Pancreas (tissue), 10 donors: ENCODE data around the gene MPND. TPM values are rescaled to one million over a fixed set of nuclear protein-coding genes. Genes with fewer than 3 reads are reported as not detected.

Experiments
- ATAC-seq, 4 donors: fragments of 200-7000 bp; cut with Tn5 transposase; one replicate each; pipeline versions ENCODE4 v1.8.0 to v1.9.1; 2020; ENCODE audit warnings: mild to moderate bottlenecking in 4 of 4, moderate library complexity in 4 of 4
- DNase-seq, 6 donors: peaks; one replicate each; pipeline ENCODE4 v3.0.0-alpha.2; 2020
- FAIRE-seq: peaks from 2 replicates; lab custom pipeline; 2012; peaks lifted over from hg19 to GRCh38; lab: Jason Lieb, UNC
- H3K27ac ChIP-seq, 4 donors: fragments of 200-600 bp; sonication (generic); 1 replicate in 3 of 4; 2 replicates in 1 of 4; pipeline versions ENCODE4 v1.5.0 to v1.8.0; 2020
- H3K27me3 ChIP-seq, 4 donors: fragments of 200-600 bp; one replicate each; pipeline ENCODE4 v1.8.0; 2021
- H3K36me3 ChIP-seq, 3 donors: fragments of 200-600 bp; sonication (generic) in 1 of 3; one replicate each; pipeline versions ENCODE4 v1.5.0 to v1.8.0; 2020 to 2021
- H3K4me1 ChIP-seq, 3 donors: fragments of 200-600 bp; one replicate each; pipeline ENCODE4 v1.8.0; 2021
- H3K4me3 ChIP-seq, 4 donors: fragments of 200-600 bp; sonication (generic) in 2 of 4; one replicate each; pipeline versions ENCODE4 v1.5.0 to v1.8.0; 2020 to 2021
- H3K9me3 ChIP-seq, 4 donors: fragments of 200-600 bp; one replicate each; pipeline ENCODE4 v1.8.0; 2021
- WGBS, 2 donors: extraction: QIAGEN DNeasy Blood & Tissue Kit; methylation state at CpG; one replicate each; pipeline ENCODE4 v1.1.7; 2013; 5-methylcytosine and 5-hydroxymethylcytosine counted together
- intact Hi-C, 3 donors: fragments of 100-400 bp; cut with DNase I; formaldehyde crosslinking; loops; one replicate each; pipeline versions ENCODE4 v1.11.1 to v1.14.2; 2022
- polyA plus RNA-seq, 2 donors: library from polyadenylated mRNA; stranded (reverse); fragments of 200-250 nt; gene quantifications; one replicate each; pipeline ENCODE4 v1.2.3, GENCODE V29; 2013
- total RNA-seq, 6 donors: library from RNA; stranded (reverse); fragmentation: NEBNext Ultra II Directional in 4 of 6; extraction: Animal tissue kit (Norgen Biotek cat#: 25700) in 4 of 6; gene quantifications; one replicate each; pipeline versions ENCODE4 v1.2.1 to v1.2.4, GENCODE V29; 2021 to 2023
- TF ChIP-seq, protein P1 (sequence below), 4 donors: fragments of 200-600 bp; sonication (generic) in 3 of 4; IDR thresholded peaks; one replicate each; pipeline versions ENCODE4 v1.5.0 to v1.8.0; 2021; ENCODE audit warnings: antibody characterized with exemption in 4 of 4
- donor health status: healthy with polysubstance abuse.
- donor health status: DM: no; HTN: no; CAD: no; lungs with moderate emphysema.
- donor health status: DM: no; HTN: no; CAD: no.
- donor health status: control.
- donor health status: control.
- donor health status: Bipolar disorder and iron deficiency.
- donor health status: DM: yes; HTN: yes; CAD: no.
- donor health status: DM: no; HTN: no; CAD: no.
- donor health status: DM: no; HTN: no; CAD: no.
- donor health status: DM: yes; HTN: yes; CAD: no.

The MPND gene
- total and polyA plus RNA-seq, 8 donors: 11.8 to 20.0 (median 16.2) TPM

DNA sequence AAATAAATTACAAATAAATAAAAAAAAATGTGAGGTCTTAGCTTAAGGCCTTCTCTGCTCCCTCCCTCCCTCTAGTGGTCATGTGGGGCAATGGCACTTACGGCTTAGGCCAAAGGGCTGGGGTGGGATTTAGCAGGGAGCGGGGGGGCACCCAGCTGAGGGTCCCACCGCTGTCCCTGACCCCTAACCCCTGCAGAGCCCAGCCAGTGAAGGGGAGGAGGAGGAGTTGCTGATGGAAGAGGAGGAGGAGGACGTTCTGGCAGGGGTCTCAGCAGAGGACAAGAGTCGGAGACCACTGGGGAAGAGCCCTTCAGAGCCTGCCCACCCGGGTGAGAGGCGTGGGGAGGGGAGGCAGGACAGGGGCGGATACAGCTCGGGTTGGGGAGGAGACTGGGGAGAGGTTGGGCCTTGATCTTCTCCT is 9.3 kb downstream of the MPND start:
- 25 to 31% methylated on average over 9 of the region's 9 CpGs for WGBS, 2 donors
- ATAC-seq: peak; percentile 52 to 82 (median 77)
- TF ChIP-seq, protein P1, sequence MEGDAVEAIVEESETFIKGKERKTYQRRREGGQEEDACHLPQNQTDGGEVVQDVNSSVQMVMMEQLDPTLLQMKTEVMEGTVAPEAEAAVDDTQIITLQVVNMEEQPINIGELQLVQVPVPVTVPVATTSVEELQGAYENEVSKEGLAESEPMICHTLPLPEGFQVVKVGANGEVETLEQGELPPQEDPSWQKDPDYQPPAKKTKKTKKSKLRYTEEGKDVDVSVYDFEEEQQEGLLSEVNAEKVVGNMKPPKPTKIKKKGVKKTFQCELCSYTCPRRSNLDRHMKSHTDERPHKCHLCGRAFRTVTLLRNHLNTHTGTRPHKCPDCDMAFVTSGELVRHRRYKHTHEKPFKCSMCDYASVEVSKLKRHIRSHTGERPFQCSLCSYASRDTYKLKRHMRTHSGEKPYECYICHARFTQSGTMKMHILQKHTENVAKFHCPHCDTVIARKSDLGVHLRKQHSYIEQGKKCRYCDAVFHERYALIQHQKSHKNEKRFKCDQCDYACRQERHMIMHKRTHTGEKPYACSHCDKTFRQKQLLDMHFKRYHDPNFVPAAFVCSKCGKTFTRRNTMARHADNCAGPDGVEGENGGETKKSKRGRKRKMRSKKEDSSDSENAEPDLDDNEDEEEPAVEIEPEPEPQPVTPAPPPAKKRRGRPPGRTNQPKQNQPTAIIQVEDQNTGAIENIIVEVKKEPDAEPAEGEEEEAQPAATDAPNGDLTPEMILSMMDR (IDR thresholded peaks at IDR 0.05): peak; percentile 69 to 90 (median 86)
- Histone ChIP-seq H3K36me3 (no peaks in the 10 kb centered on the region), H3K27ac (no peak overlapping the region), H3K4me3 (no peak overlapping the region), H3K4me1 (no peaks in the 10 kb centered on the region), H3K27me3 (no peaks in the 10 kb centered on the region), H3K9me3 (no peaks in the 10 kb centered on the region)
- intact Hi-C loops: loop anchor here in 2 of 3 donors (5.0 to 10.0 kb wide), 2 partner anchors 85 to 88 kb away; no protein-coding TSS in a partner anchor
- DNase-seq: peak in 4 of 6 donors; percentile 52 to 68 (median 64)
- FAIRE-seq: no peak

DNA sequence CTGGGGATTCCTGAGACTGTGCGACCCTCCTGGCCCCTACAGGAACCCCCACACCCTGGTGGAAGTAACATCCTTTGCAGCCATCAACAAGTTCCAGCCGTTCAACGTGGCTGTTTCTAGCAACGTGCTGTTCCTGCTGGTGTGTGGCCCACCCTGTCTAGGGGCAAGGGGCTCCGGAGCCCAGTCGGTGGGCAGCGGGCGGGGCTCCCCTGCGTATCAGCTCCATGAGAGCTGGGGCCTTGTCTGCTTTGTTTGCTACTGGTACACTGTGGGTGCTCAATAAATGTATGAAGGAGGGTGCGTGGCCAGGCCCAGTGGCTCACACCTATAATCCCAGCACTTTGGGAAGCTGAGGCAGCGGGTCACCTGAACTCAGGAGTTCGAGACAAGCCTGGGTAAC is 10.9 kb downstream of the MPND start:
- 85 to 90% methylated on average over 12 of the region's 12 CpGs for WGBS, 2 donors
- H3K4me1 ChIP-seq: no peaks in the 10 kb centered on the region
- H3K36me3 ChIP-seq: peaks cover 0 to 10% (median under 1%) of the 10 kb centered on the region in 3 donors
- no peak overlapping the region for H3K27ac ChIP-seq
- intact Hi-C loops: loop anchor here in 2 of 3 donors (5.0 to 10.0 kb wide), 2 partner anchors 87 to 89 kb away; no protein-coding TSS in a partner anchor
- H3K4me3 ChIP-seq: no peak overlapping the region
- FAIRE-seq (no peak), ATAC-seq (no peak), DNase-seq (no peak)
- TF ChIP-seq, protein P1 (IDR thresholded peaks at IDR 0.05): no peak
- H3K27me3 ChIP-seq: no peaks in the 10 kb centered on the region
- H3K9me3 ChIP-seq: no peaks in the 10 kb centered on the region

DNA sequence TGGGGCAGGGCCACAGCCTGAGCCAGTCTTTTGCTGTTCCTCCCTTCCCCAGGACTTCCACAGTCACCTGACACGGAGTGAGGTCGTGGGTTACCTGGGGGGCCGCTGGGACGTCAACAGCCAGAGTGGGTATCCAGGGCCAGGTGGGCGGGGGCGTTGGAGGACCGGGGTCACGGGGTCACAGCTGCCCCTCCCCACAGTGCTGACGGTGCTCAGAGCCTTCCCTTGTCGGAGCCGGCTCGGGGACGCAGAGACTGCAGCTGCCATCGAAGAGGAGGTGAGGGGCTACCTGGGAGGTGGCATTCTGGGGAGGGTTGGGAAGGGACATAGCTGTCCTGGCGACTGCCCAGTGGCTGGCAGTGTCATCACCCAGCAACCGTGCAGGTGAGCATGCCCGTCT is 11.5 kb downstream of the MPND start:
- ATAC-seq (peak in 1 of 4 donors; percentile 1), FAIRE-seq (no peak), DNase-seq (peak in 2 of 6 donors; percentile 41 to 74)
- Histone ChIP-seq H3K27me3 (no peaks in the 10 kb centered on the region), H3K9me3 (no peaks in the 10 kb centered on the region), H3K4me3 (no peak overlapping the region), H3K4me1 (no peaks in the 10 kb centered on the region), H3K27ac (no peak overlapping the region), H3K36me3 (peaks cover 0 to 17% (median 5%) of the 10 kb centered on the region in 3 donors)
- intact Hi-C loops: loop anchor here in 2 of 3 donors (5.0 to 10.0 kb wide), 2 partner anchors 88 to 90 kb away; no protein-coding TSS in a partner anchor
- 78 to 83% methylated on average over 17 of the region's 17 CpGs for WGBS, 2 donors
- TF ChIP-seq, protein P1 (IDR thresholded peaks at IDR 0.05): no peak

DNA sequence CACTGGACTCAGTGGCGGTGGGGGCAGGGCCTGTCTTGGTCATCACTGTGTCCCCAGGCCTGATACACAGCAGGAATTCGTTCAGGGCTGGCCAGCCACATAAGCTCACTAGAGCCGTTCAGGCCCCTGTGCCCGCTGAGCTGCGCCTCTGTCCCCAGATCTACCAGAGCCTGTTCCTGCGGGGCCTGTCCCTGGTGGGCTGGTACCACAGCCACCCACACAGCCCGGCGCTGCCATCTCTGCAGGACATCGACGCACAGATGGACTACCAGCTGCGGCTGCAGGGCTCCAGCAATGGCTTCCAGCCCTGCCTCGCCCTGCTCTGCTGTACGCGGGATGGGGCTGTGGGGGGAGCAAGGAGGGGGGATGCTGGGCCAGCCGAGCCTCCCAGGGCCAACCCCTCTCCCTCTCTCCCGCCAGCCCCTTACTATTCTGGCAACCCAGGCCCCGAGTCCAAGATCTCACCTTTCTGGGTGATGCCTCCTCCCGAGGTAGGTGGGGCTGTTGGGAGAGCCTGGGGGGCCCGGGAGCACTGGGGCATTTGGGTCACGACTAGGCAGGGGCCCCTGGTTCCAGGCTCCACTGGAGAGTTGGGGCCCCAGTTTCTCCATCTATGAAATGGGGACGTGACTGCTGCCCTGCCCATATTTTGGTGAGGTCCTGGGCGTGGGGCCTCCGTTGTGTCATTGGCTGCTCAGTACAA is 13.9 kb downstream of the MPND start:
- DNase-seq: peak in 2 of 6 donors; percentile 58 to 66

More for the DNA sequence above, 13.9 kb downstream of the MPND start:
- Histone ChIP-seq H3K9me3 (no peaks in the 10 kb centered on the region), H3K27me3 (no peaks in the 10 kb centered on the region), H3K4me1 (no peaks in the 10 kb centered on the region), H3K36me3 (peaks cover 3 to 39% (median 18%) of the 10 kb centered on the region in 3 donors), H3K4me3 (no peak overlapping the region), H3K27ac (no peak overlapping the region)
- no peak for FAIRE-seq
- WGBS, 2 donors: 87 to 94% methylated on average over 23 of the region's 23 CpGs
- no peak for ATAC-seq
- TF ChIP-seq, protein P1 (IDR thresholded peaks at IDR 0.05): no peak
- intact Hi-C loops: loop anchor here in 1 of 3 donors (10.0 kb wide), 1 partner anchor 92 kb away; no protein-coding TSS in a partner anchor
